Gastroesophageal sphincter (tissue), 3 donors: ENCODE results near the gene MSMO1.

Source experiments
- POLR2A ChIP-seq, 2 donors: fragments of 450-650 bp; IDR thresholded peaks; one replicate each; pipeline ENCODE4 v1.6.1; 2017; ENCODE audit warnings: antibody characterized with exemption in 2 of 2, mild to moderate bottlenecking in 2 of 2, moderate library complexity in 1 of 2
- TF ChIP-seq, protein P1 (sequence below), 4 experiments: fragments of 200-600 bp in 2 of 4; fragments of 450-650 bp in 2 of 4; sonication (generic) in 1 of 4; IDR thresholded peaks; one replicate each; pipeline ENCODE4 v1.5.1; 2017 to 2019; ENCODE audit warnings: antibody characterized with exemption in 4 of 4, mild to moderate bottlenecking in 2 of 4, moderate library complexity in 2 of 4

DNA sequence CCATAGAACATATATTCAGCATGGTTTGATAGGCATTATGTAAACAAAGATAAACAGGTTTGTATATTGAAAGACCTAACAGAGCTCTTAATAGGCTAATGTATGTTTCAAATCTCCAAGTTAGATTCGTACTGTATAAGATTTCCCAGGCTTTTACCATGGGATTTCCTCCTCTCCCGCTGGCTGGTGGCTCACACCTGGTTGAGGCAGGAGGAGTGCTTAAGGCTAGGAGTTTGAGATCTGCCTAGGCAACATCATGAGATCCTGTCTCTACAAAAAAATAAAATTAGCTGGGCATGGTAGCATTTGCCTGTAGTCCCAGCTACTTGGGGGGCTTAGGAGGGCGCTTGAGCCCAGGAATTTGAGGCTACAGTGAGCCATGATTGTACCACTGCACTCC lies 56.7 kb downstream of the MSMO1 start:
- TF ChIP-seq, protein P1, sequence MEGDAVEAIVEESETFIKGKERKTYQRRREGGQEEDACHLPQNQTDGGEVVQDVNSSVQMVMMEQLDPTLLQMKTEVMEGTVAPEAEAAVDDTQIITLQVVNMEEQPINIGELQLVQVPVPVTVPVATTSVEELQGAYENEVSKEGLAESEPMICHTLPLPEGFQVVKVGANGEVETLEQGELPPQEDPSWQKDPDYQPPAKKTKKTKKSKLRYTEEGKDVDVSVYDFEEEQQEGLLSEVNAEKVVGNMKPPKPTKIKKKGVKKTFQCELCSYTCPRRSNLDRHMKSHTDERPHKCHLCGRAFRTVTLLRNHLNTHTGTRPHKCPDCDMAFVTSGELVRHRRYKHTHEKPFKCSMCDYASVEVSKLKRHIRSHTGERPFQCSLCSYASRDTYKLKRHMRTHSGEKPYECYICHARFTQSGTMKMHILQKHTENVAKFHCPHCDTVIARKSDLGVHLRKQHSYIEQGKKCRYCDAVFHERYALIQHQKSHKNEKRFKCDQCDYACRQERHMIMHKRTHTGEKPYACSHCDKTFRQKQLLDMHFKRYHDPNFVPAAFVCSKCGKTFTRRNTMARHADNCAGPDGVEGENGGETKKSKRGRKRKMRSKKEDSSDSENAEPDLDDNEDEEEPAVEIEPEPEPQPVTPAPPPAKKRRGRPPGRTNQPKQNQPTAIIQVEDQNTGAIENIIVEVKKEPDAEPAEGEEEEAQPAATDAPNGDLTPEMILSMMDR (IDR thresholded peaks at IDR 0.05) = no peak
- no peak for TF ChIP-seq POLR2A (IDR thresholded peaks at IDR 0.05)
